ENCODE data around the gene SCG5.

GRCh38 chr15:32679298-32679690 lies 37.8 kb downstream of the SCG5 start:
- TF ChIP-seq CTCF (IDR thresholded peaks at IDR 0.05): no peak
- no peak for TF ChIP-seq POLR2A (IDR thresholded peaks at IDR 0.05)
- TF ChIP-seq EP300 (IDR thresholded peaks at IDR 0.05): no peak

All from suprapubic skin (tissue), 3 donors.